NCI-H345 treated with DMSO at 0.1 percent for 48 hours (cell line): ENCODE data around the gene ARVCF.

Experiments used
- DNase-seq: peaks from one replicate; lab custom pipeline; 2025; ENCODE audit not compliant: unreplicated experiment; lab: John Stamatoyannopoulos, UW

The ARVCF gene

GRCh38 chr22:20031732-20032406 is 15.2 kb upstream of the ARVCF start:
- DNase-seq, result no peak

DNA sequence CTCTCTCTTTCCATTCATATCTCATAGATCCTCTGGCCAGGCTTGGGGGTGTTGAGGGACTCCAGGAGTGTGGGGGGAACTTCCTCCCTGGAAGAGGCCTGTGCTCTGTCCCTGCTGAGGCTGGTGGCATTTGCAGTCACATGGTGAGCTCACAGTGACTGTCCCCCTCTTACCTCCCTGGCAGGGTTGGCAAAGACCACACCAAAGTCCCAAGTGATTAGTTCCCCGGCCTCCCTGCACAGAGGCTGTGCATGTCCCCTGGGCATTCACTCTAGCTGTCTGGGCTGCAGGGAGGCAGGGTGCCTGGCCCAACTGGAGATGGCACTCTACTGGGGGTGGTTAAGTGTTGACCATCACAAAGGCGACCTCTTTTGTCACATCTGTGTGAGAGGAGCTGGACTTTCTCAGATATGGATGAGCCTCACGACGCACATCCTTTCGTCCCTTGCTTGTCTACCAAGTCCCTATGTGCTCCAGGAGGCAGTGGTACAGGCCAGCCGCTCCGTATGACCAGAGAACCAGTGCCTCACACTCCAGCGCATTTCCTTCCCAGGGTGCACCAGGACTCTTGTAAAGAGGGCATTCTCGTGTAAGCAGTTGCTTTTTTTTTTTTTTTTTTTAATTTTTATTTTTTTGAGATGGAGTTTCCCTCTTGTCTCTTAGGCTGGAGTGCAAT is 13.1 kb upstream of the ARVCF start:
- no peak for DNase-seq

DNA sequence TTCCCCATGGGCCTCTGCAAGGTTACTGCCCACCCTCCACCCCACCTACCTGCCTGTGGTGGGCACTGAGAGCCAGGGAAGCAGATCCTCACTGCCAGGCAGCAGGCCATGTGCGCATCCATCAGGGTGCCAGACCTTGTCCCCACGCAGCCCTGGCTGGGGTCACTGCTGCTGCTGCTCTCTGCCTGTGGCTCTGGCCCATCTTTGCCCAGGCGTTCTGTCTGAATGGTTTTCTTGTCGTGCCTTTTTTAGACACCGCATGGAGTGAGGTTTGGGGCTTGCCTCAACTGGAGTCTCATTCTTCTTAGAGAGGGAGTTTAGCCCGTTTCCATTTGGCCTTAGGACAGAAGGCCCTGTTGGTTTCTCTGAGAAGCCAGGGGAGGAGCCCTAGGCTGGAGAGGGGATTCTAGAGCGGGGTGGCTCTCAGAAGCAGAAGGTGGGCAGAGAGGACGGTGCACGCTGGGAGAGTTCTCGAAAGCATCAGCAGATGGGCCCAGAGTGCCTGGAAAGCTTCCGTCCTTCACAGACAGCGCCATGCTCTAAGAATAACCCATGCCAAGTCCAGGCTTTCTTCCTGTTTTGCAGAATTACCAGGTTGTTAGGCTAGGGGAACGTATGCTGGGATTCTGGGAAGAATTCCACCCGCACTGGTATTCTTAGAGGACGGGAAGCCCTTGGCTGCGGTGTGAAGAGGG is 12.4 kb upstream of the ARVCF start:
- DNase-seq, result no peak

- no peak for DNase-seq
Observed at GRCh38 chr22:20027966-20028854, 11.6 kb upstream of the ARVCF start.

DNA sequence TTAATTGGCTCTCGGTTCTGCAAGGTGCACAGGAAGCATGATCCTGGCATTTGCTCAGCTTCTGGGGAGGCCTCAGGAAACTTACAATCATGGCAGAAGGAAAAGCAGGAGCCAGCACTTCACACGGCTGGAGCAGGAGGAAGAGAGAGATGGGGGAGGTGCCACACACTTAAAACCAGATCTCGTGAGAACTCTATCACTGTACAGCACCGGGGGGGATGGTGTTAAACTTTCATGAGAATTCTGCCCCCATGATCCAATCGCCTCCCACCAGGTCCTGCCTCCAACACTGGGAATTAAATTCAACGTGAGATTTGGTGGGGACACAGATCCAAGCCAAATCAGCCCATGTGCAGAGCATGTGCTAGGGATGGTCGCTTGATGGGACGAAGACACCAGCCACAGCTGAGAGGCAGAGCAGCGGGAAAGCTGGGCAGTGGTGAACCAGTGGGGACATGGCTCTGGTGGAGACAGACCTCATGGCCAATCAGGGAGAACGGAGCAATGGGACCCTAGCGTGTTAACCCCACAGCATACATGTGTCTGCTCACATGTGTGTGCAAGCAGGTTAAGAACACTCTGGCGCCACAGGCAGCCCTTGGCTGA is 10.5 kb upstream of the ARVCF start:
- no peak for DNase-seq

DNA sequence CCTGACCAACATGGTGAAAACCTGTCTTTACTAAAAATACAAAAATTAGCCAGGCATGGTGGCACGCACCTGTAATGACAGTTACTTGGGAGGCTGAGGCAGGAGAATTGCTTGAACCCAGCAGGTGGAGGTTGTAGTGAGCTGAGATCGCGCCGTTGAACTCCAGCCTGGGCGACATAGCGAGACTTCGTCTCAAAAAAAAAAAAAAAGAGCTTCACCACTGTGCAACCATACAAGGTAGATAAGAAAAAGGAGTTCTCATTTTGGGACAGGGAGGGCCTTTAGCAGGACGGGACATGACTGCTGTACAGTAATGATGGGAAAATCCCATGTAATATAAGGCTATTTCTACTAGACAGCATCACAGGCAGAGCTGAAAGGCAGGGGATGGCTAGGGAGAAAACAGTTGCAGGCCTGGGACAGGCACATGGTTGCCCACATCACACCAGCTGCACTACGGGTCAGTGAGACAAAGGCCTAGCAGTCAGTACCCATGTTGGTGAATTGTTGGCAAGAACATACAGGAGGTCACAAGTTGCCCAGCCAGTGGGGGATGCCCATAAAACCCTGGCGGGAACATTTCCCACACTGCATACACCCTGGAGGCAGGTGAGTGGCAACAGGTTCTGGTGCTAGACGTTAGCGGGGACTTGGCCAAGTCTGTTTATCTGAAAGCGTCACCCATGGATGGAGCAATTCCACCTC is 9.7 kb upstream of the ARVCF start:
- no peak for DNase-seq

- DNase-seq, result no peak
Observed at GRCh38 chr22:20025401-20026203, 9.0 kb upstream of the ARVCF start.

GRCh38 chr22:20024650-20025397 is 8.2 kb upstream of the ARVCF start:
- DNase-seq, result no peak

DNA sequence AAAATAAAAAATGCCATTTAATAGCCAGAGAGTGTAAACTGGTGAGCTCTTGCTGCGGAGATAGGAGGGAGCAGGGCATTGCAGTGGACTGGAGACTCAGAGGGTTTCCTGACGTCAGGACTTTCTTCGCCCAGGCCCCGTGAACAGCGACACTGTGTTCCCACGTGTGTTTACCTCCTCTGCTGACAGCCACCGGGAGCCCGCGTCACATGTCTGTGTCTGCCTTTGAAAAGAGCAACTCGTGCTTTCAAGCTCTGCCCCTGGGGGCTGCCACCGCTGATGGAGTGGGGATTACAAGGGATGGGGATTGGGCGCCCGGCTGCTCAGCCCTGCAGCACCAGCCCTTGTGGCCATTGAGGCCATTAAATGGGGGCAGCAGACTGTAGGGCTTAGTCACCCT is 7.6 kb upstream of the ARVCF start:
- no peak for DNase-seq

GRCh38 chr22:20022978-20023613 is 6.5 kb upstream of the ARVCF start:
- DNase-seq, result no peak

DNA sequence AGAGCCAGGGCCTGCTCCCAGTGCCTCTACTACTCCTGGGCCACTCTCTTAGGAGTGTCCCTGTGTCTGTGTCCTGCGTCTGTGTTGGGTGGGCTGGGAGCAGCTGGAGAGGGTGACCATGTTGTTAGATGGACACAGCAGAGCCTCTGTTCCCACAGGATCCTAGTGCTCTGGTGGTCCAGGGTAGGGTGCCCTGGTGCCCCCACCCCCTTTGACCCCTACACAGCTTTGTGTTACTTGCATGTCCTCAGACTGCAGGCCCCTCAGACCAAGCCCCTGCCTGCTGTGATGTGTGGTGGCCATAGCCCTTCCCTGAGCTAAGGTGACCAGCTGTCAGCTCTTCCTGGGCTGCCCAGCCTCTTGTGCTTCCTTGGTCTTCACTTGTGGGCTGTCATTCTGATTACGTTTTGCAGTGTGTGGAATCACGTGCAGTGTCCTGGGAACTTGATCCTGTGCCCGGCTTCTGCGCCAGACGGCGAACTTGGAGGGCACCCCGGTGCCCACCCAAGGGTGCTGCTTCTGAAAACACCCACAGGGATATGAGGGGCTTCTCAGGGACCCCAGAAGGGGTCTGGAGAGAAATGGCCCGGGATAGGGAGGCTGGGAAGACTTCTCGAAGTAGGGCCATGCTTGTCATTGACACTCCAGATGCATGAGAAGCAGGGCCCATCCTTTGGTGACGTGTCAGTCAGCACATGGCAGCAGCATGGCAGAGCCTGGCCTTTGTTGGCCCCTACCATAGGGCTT is 5.8 kb upstream of the ARVCF start:
- no peak for DNase-seq

- DNase-seq, result no peak
Observed at GRCh38 chr22:20021196-20022181, 4.9 kb upstream of the ARVCF start.

DNA sequence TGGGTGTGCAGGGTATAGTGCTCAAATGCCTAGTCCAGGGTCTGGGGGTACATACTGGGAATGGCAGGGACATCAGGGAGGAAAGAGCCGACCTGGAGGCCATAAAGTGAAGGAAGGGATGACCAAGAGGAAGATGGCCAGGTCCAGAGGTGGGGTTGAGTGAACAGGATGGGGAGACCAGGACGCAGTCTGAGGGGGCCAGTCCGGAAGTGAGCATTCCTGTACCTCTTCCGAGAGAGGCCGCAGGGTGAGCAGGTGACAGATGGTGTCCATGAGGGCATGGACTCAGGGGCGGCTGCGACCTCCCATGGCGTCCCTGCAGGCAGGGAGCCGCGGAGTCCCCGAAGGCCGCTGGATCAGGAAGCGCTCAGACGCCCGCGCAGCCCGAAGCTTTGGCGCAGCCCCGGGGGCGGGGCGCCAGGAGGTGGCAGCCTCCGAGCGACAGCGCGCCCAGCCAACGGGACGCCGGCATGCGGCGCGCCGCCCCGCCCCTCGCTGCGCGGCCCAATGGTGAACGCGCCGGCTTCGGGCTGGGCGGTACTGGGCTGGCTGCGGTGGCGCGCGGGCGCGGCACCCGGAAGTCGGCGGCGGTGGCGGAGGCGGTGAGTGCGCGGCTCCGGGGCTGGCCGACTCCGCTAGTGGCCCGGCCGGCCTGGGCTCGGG is 4.0 kb upstream of the ARVCF start, which contains the start of gene TANGO2:
TSS of gene TANGO2 (plus strand) at position 578 of the 663 bp plus-strand sequence. CDS start 15,689 bp downstream, outside the sequence.
- peak; percentile 49 for DNase-seq

GRCh38 chr22:20019661-20020532 is 3.3 kb upstream of the ARVCF start:
- no peak for DNase-seq

- no peak for DNase-seq
Observed at GRCh38 chr22:20018001-20018400, 1.4 kb upstream of the ARVCF start.
